H9 (cell line): Measurements from ENCODE around the gene ADIRF. TPM values are rescaled to one million over a fixed set of nuclear protein-coding genes. Genes with fewer than 3 reads are reported as not detected.

Experiments used
- DNase-seq: peaks from one replicate; pipeline ENCODE4 v3.0.0-alpha.2; 2017
- H2AFZ ChIP-seq: one replicate; pipeline ENCODE4 v1.6.1; 2013; ENCODE audit warnings: mild to moderate bottlenecking, low read length, control low read depth, moderate library complexity
- H2AK5ac ChIP-seq: 2 replicates; pipeline ENCODE4 v1.6.1; 2013; ENCODE audit warnings: low read length, control low read depth, mixed read lengths; ENCODE audit not compliant: insufficient read length
- H2BK120ac ChIP-seq: one replicate; pipeline ENCODE4 v1.6.1; 2013; ENCODE audit warnings: low read depth, mild to moderate bottlenecking, low read length, control low read depth, inconsistent platforms; ENCODE audit not compliant: poor library complexity, severe bottlenecking
- H2BK12ac ChIP-seq: 2 replicates; pipeline ENCODE4 v1.6.1; 2013; ENCODE audit warnings: low read length, control low read depth, mixed read lengths, low read depth; ENCODE audit not compliant: insufficient read length
- H2BK15ac ChIP-seq: 2 replicates; pipeline ENCODE4 v1.6.1; 2013; ENCODE audit warnings: low read depth, low read length, control low read depth
- H2BK20ac ChIP-seq: one replicate; pipeline ENCODE4 v1.6.1; 2013; ENCODE audit warnings: low read depth, mild to moderate bottlenecking, low read length, control low read depth, inconsistent platforms; ENCODE audit not compliant: poor library complexity, severe bottlenecking
- H2BK5ac ChIP-seq: 2 replicates; pipeline ENCODE4 v1.6.1; 2013; ENCODE audit warnings: low read length, control low read depth, mixed read lengths; ENCODE audit not compliant: insufficient read length
- H3K14ac ChIP-seq: 2 replicates; pipeline ENCODE4 v1.6.1; 2013; ENCODE audit warnings: low read length, control low read depth; ENCODE audit not compliant: insufficient read depth
- H3K18ac ChIP-seq: 2 replicates; pipeline ENCODE4 v1.6.1; 2013; ENCODE audit warnings: low read depth, mild to moderate bottlenecking, mixed read lengths, low read length, control low read depth; ENCODE audit not compliant: insufficient read length
- H3K23ac ChIP-seq: 2 replicates; pipeline ENCODE4 v1.6.1; 2013; ENCODE audit warnings: low read length, control low read depth, mixed read lengths, low read depth; ENCODE audit not compliant: insufficient read length
- H3K23me2 ChIP-seq: 2 replicates; pipeline ENCODE4 v1.6.1; 2013; ENCODE audit warnings: low read depth, mild to moderate bottlenecking, mixed read lengths, low read length, control low read depth; ENCODE audit not compliant: insufficient read length, poor library complexity, severe bottlenecking
- H3K27ac ChIP-seq: 2 replicates; pipeline ENCODE4 v1.5.1; 2013; ENCODE audit warnings: low read length, control low read depth, mixed read lengths, low read depth; ENCODE audit not compliant: insufficient read length
- H3K27me3 ChIP-seq: 2 replicates; pipeline ENCODE4 v1.6.1; 2013; ENCODE audit warnings: low read length, control low read depth, inconsistent platforms; ENCODE audit not compliant: insufficient read depth
- H3K4ac ChIP-seq: 2 replicates; pipeline ENCODE4 v1.6.1; 2013; ENCODE audit warnings: low read depth, mild to moderate bottlenecking, control low read depth, inconsistent platforms, low read length, moderate library complexity
- H3K4me1 ChIP-seq: 2 replicates; pipeline ENCODE4 v1.6.1; 2013; ENCODE audit warnings: low read length, control low read depth, inconsistent platforms; ENCODE audit not compliant: insufficient read depth
- H3K4me2 ChIP-seq: 2 replicates; pipeline ENCODE4 v1.6.1; 2013; ENCODE audit warnings: low read length, control low read depth, mixed read lengths; ENCODE audit not compliant: insufficient read length, insufficient read depth
- H3K56ac ChIP-seq: 2 replicates; pipeline ENCODE4 v1.6.1; 2013; ENCODE audit warnings: low read depth, mild to moderate bottlenecking, mixed read lengths, low read length, control low read depth; ENCODE audit not compliant: insufficient read length
- H3K79me1 ChIP-seq: 2 replicates; pipeline ENCODE4 v1.6.1; 2013; ENCODE audit warnings: low read depth, mild to moderate bottlenecking, moderate library complexity, low read length, control low read depth, inconsistent platforms; ENCODE audit not compliant: insufficient read depth, poor library complexity, severe bottlenecking
- H3K79me2 ChIP-seq: 2 replicates; pipeline ENCODE4 v1.6.1; 2013; ENCODE audit warnings: low read length, control low read depth, inconsistent platforms; ENCODE audit not compliant: insufficient read depth
- H3K9ac ChIP-seq: 2 replicates; pipeline ENCODE4 v1.6.1; 2013; ENCODE audit warnings: low read length, control low read depth, mixed read lengths; ENCODE audit not compliant: insufficient read length; ENCODE audit errors: extremely low read depth
- H3K9me3 ChIP-seq: one replicate; pipeline ENCODE4 v1.6.1; 2013; ENCODE audit warnings: low read depth, low read length, inconsistent platforms; ENCODE audit not compliant: control insufficient read depth
- H3T11ph ChIP-seq: one replicate; pipeline ENCODE4 v1.6.1; 2013; ENCODE audit warnings: mild to moderate bottlenecking, low read length, control low read depth, inconsistent platforms
- H4K20me1 ChIP-seq: one replicate; pipeline ENCODE4 v1.6.1; 2013; ENCODE audit not compliant: control insufficient read depth, insufficient read length, insufficient read depth
- H4K5ac ChIP-seq: 2 replicates; pipeline ENCODE4 v1.6.1; 2013; ENCODE audit warnings: low read depth, mild to moderate bottlenecking, mixed read lengths, low read length, control low read depth; ENCODE audit not compliant: insufficient read length
- H4K8ac ChIP-seq: replicated peaks from 2 replicates; pipeline ENCODE4 v1.6.1; 2013; ENCODE audit warnings: low read length, control low read depth, mixed read lengths, low read depth; ENCODE audit not compliant: insufficient read length
- H4K91ac ChIP-seq: 2 replicates; pipeline ENCODE4 v1.6.1; 2013; ENCODE audit warnings: low read depth, mild to moderate bottlenecking, moderate library complexity, mixed read lengths, low read length, control low read depth; ENCODE audit not compliant: insufficient read length
- H3K27ac Mint-ChIP-seq, 3 experiments: 2 replicates in 2 of 3; 3 replicates in 1 of 3; pipeline ENCODE4 v1.8.0; 2020 to 2021; ENCODE audit warnings: mixed read lengths in 3 of 3, mild to moderate bottlenecking in 1 of 3, moderate library complexity in 1 of 3
- H3K27me3 Mint-ChIP-seq: 2 replicates; pipeline ENCODE4 v1.8.0; 2021; ENCODE audit warnings: low read depth, mild to moderate bottlenecking, moderate library complexity, mixed read lengths
- H3K36me3 Mint-ChIP-seq, 3 experiments: 2 replicates in 2 of 3; 3 replicates in 1 of 3; pipeline ENCODE4 v1.8.0; 2020 to 2021; ENCODE audit warnings: low read depth in 3 of 3, mixed read lengths in 3 of 3; ENCODE audit not compliant: insufficient read depth in 1 of 3
- H3K4me1 Mint-ChIP-seq, 2 experiments: 2 replicates each; pipeline ENCODE4 v1.8.0; 2020; ENCODE audit warnings: mixed read lengths in 2 of 2
- H3K4me3 Mint-ChIP-seq, 2 experiments: 2 replicates in 1 of 2; 3 replicates in 1 of 2; pipeline ENCODE4 v1.8.0; 2020 to 2021; ENCODE audit warnings: mild to moderate bottlenecking in 2 of 2, mixed read lengths in 2 of 2, moderate library complexity in 1 of 2
- H3K9me3 Mint-ChIP-seq, 2 experiments: 2 replicates in 1 of 2; 3 replicates in 1 of 2; pipeline ENCODE4 v1.8.0; 2020; ENCODE audit warnings: mild to moderate bottlenecking in 2 of 2, mixed read lengths in 2 of 2, moderate library complexity in 1 of 2
- CTCF ChIP-seq: fragments of 200-600 bp; sonication (generic); conservative IDR thresholded peaks from 3 replicates; pipeline ENCODE4 v1.8.0; 2021; ENCODE audit warnings: antibody characterized with exemption, mild to moderate bottlenecking
- WGBS: extraction: QIAGEN DNeasy Blood & Tissue Kit; methylation state at CpG from one replicate; pipeline ENCODE4 v1.1.7; 2013; ENCODE audit warnings: missing lambda C conversion rate, low lambda C conversion rate, mixed read lengths; ENCODE audit not compliant: insufficient read length; ENCODE audit errors: extremely low coverage; 5-methylcytosine and 5-hydroxymethylcytosine counted together
- total RNA-seq: library from RNA; stranded (reverse); gene quantifications from 2 replicates; pipeline ENCODE4 v1.2.1, GENCODE V29; 2021

ADIRF gene
- total RNA-seq, 1 experiment from 2014 or later: not detected

GRCh38 chr10:86960003-86960862, 8.0 kb upstream of the ADIRF start:
- Histone ChIP-seq H3T11ph (no peak overlapping the region), H2BK120ac (no peak overlapping the region), H3K14ac (peak overlapping the region; percentile 41; the same call in 1 of the 2 replicates), H4K20me1 (no peaks in the 10 kb centered on the region), H2BK20ac (no peak overlapping the region), H4K5ac (peak overlapping the region; percentile 6), H3K4me1 (peaks cover 3% of the 10 kb centered on the region; the same call in 1 of the 2 replicates), H3K9me3 (no peaks in the 10 kb centered on the region), H3K23me2 (no peaks in the 10 kb centered on the region), H4K91ac (no peak overlapping the region), H3K27me3 (no peaks in the 10 kb centered on the region), H3K4ac (no peak overlapping the region; the same call in 1 of the 2 replicates), H3K23ac (no peak overlapping the region), H3K27ac (no peak overlapping the region), H2BK12ac (no peak overlapping the region), H2BK15ac (0 out of 2 replicates have a peak overlapping the region, but pooled peaks have one; percentile 56), H3K79me1 (no peaks in the 10 kb centered on the region), H2AFZ (no peak overlapping the region), H3K18ac (peak overlapping the region; percentile 66), H3K9ac (no peak overlapping the region), H3K79me2 (no peaks in the 10 kb centered on the region), H3K4me2 (no peak overlapping the region), H4K8ac (no peak overlapping the region), H2AK5ac (no peak overlapping the region), H2BK5ac (no peak overlapping the region), H3K56ac (no peak overlapping the region)
- peak; percentile 100 for TF ChIP-seq CTCF
- peak overlapping the region in 1 of 3 experiments; percentile 96; a peak in 3 of 7 replicates for H3K27ac Mint-ChIP-seq
- no peak overlapping the region for H3K4me3 Mint-ChIP-seq
- H3K9me3 Mint-ChIP-seq: no peaks in the 10 kb centered on the region
- no peaks in the 10 kb centered on the region for H3K36me3 Mint-ChIP-seq
- WGBS: no CpG with 5 or more reads among the region's 37 CpGs
- H3K4me1 Mint-ChIP-seq: peaks cover 30 to 36% of the 10 kb centered on the region in 2 experiments
- peak; percentile 79 for DNase-seq
- H3K27me3 Mint-ChIP-seq: no peaks in the 10 kb centered on the region; the same call in 1 of the 2 replicates
